Measurements from ENCODE around the gene DECR2. TPM values are rescaled to one million over a fixed set of nuclear protein-coding genes. Genes with fewer than 3 reads are reported as not detected.

Gene DECR2
- total and polyA plus RNA-seq, 2 of the 4 experiments (the other 2 are of a cell fraction) = 3.9 to 26.7 TPM

- no peak overlapping the region for H2BK15ac ChIP-seq (ENCODE audit: low read depth, low read length)
- dilution Hi-C loops (cut with HindIII; ENCODE audit: low sequenced_read_pairs, unreplicated experiment) (no loop called here), in situ Hi-C loops (cut with MboI; ENCODE audit: low sequenced_read_pairs) (no loop called here), intact Hi-C loops (cut with micrococcal nuclease) (no loop called here)
- WGBS, 2 experiments (ENCODE audit: extremely low coverage in 2 of 2, insufficient read length in 1 of 2) = 34% methylated on average over 21 of the region's 30 CpGs; no CpG with 5 or more reads in 1 of the 2 experiments
- no peaks in the 10 kb centered on the region for H3K9me1 ChIP-seq (ENCODE audit: insufficient read depth, low read length)
- peak overlapping the region; percentile 68 for H2AK9ac ChIP-seq (replicated peaks; ENCODE audit: low read depth, low read length, poor library complexity)
- no peaks in the 10 kb centered on the region for H4K20me1 ChIP-seq (ENCODE audit: insufficient read depth, low read length)
- DNase-seq (peak; percentile 61), ATAC-seq (ENCODE audit: low read depth) (peak; percentile 84)
- no peak overlapping the region for H3K27ac ChIP-seq (ENCODE audit: insufficient read depth, low read length)
- no peak overlapping the region for H3K9ac ChIP-seq (ENCODE audit: low read depth, low read length)
- ChIA-PET POLR2A (ENCODE audit: unreplicated experiment) (no interaction called here), CTCF (interaction anchor here (0.5 to 2.2 kb wide), 10 partner anchors 9 to 265 kb away, joined by 3 to 10 read pairs (median 4); partner anchors contain the start of genes DECR2 and MRPL28)
- H3K36me3 ChIP-seq (ENCODE audit: control insufficient read depth, insufficient read depth, low read length) = peaks cover 8% of the 10 kb centered on the region
- no peak overlapping the region for H3K4ac ChIP-seq (ENCODE audit: low read depth, low read length)
- H3K56ac ChIP-seq (ENCODE audit: extremely low read depth, insufficient read depth, low read length) = no peak overlapping the region
- H3K18ac ChIP-seq (ENCODE audit: low read depth, low read length) = no peak overlapping the region
- no peak overlapping the region for H4K91ac ChIP-seq (ENCODE audit: insufficient read depth, low read depth, low read length)
- H3K79me1 ChIP-seq (ENCODE audit: low read depth in 1 of 2, low read length in 2 of 2) = no peaks in the 10 kb centered on the region
- no peak overlapping the region for H2BK5ac ChIP-seq (ENCODE audit: low read depth, low read length, poor library complexity, severe bottlenecking)
- peak overlapping the region; percentile 79 for H2AFZ ChIP-seq (replicated peaks; ENCODE audit: low read length, poor library complexity)
- H4K8ac ChIP-seq (ENCODE audit: low read depth in 2 of 2, low read length in 2 of 2) = no peak overlapping the region
- H2BK20ac ChIP-seq (ENCODE audit: low read depth, low read length) = no peak overlapping the region
- H2AK5ac ChIP-seq (ENCODE audit: low read depth, low read length) = no peak overlapping the region
- no peaks in the 10 kb centered on the region for H3K27me3 ChIP-seq (ENCODE audit: control insufficient read depth, insufficient read depth, low read length)
- H3K23ac ChIP-seq (ENCODE audit: low read depth, low read length) = no peak overlapping the region
- no peak overlapping the region for H2BK120ac ChIP-seq (ENCODE audit: low read depth, low read length)
- no peak overlapping the region for H3K14ac ChIP-seq (replicated peaks; ENCODE audit: low read depth, low read length)
- H3K4me2 ChIP-seq (ENCODE audit: low read depth, low read length) = no peak overlapping the region
- BruUV-seq (replicated peaks) = no TSS peak
- no peak overlapping the region for H3K4me3 ChIP-seq (ENCODE audit: insufficient read depth, low read depth, low read length)
- H3K9me3 ChIP-seq (ENCODE audit: control insufficient read depth, insufficient read depth, low read length) = no peaks in the 10 kb centered on the region
- no peaks in the 10 kb centered on the region for H3K4me1 ChIP-seq (ENCODE audit: control insufficient read depth, insufficient read depth, low read length)
- no peak overlapping the region for H4K5ac ChIP-seq (ENCODE audit: low read depth, low read length)
- TF ChIP-seq MAFK (IDR thresholded peaks at IDR 0.05; ENCODE audit: low read depth, low read length) = no peak
- TF ChIP-seq CHD1 (IDR thresholded peaks at IDR 0.05; ENCODE audit: low read depth, low read length) = no peak
- TF ChIP-seq MXI1 (IDR thresholded peaks at IDR 0.05; ENCODE audit: borderline replicate concordance, low read depth, low read length) = no peak
- peak; percentile 49 for TF ChIP-seq SMC3 (IDR thresholded peaks at IDR 0.05; ENCODE audit: low read depth, low read length)
- TF ChIP-seq NFE2L2 (IDR thresholded peaks at IDR 0.05; ENCODE audit: low read depth, low read length) = no peak
- TF ChIP-seq RCOR1 (IDR thresholded peaks at IDR 0.05; ENCODE audit: insufficient replicate concordance, low read length) = no peak
- peak; percentile 77 for TF ChIP-seq CTCF (conservative IDR thresholded peaks at IDR 0.05; ENCODE audit: low read depth, low read length)
- TF ChIP-seq ELK1 (IDR thresholded peaks at IDR 0.05; ENCODE audit: borderline replicate concordance, low read depth, low read length) = no peak
- TF ChIP-seq POLR2A (IDR thresholded peaks at IDR 0.05; ENCODE audit: low read depth, low read length) = no peak
- TF ChIP-seq RAD21 (IDR thresholded peaks at IDR 0.05; ENCODE audit: low read length) = peak; percentile 89
- no peak for TF ChIP-seq CEBPB (IDR thresholded peaks at IDR 0.05; ENCODE audit: low read depth, low read length)
- no peak for TF ChIP-seq RFX5 (IDR thresholded peaks at IDR 0.05; ENCODE audit: low read depth, low read length)
- TF ChIP-seq, protein P1, sequence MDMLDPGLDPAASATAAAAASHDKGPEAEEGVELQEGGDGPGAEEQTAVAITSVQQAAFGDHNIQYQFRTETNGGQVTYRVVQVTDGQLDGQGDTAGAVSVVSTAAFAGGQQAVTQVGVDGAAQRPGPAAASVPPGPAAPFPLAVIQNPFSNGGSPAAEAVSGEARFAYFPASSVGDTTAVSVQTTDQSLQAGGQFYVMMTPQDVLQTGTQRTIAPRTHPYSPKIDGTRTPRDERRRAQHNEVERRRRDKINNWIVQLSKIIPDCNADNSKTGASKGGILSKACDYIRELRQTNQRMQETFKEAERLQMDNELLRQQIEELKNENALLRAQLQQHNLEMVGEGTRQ (IDR thresholded peaks at IDR 0.05; ENCODE audit: low read depth, low read length) = no peak
- no peak for TF ChIP-seq BHLHE40 (IDR thresholded peaks at IDR 0.05; ENCODE audit: low read depth, low read length)
- TF ChIP-seq MAZ (IDR thresholded peaks at IDR 0.05; ENCODE audit: borderline replicate concordance, low read depth, low read length) = peak; percentile 32; the same call in 1 of the 2 replicates
These were observed 39.6 kb upstream of the DECR2 start for GRCh38 chr16:361872-362701.

All from IMR-90 (cell line).